NCI-H2196 (cell line): ENCODE results near the gene YBX1.
"Not testable (repeated sequence)": the region's sequence is repeated elsewhere in the genome, so short reads cannot be mapped to it uniquely, and the experiment has no call there.

Source experiments
- DNase-seq: peaks from one replicate; lab custom pipeline; 2025; ENCODE audit not compliant: unreplicated experiment; lab: John Stamatoyannopoulos, UW

The YBX1 gene

DNA sequence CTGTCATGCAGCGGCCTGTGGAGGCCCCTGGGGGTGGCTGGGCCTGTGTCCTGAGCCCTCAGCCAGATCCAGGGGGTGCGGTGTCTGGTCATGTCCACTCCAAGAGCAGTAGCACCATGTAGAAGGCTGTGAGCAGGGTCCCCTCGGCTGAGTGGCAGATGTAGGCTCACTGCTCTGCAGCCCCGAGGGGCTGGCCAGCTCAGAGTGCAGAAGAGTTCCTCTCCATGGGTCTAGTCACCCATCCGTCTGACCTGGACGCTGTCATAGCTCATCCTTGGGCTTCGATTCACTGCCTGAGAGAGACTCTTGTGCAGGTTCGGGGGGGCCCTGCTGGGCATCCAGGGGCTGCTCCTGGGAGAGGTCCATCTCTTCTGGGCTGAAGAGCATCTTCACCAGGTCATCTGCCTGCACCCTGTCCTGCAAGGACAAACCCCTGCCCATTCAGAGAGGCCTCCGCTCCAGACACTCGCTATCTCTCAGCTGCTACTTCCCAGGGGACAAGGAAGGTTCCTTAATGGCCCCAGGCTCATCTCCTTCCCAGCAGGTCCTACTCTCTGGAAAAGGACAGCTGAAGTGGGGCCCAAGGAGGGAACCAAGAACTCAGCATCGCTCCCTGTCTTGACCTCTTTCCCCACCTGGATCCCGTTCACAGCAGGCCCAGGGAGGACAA, 64.4 kb downstream of the YBX1 start:
- DNase-seq = no peak

DNA sequence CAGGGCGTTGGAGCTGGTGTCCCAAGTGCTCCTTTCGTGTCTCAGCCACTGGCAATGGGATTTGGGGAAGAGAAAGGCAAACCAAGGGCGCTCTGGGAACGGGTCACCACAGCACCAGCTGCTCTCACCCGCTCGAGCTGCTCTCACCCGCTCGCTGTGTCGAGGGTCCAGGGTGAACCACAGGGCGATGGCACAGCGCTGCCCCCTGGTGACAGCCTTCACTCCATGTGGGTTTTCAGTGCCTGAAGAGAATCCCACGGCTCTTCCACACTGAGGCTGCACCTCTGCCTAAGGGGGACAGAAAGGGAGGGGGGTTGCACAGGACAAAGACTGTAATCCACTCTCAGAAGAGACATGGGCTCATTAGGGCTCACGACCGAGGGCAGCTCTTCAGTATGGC, 64.9 kb downstream of the YBX1 start:
- peak; percentile 59 for DNase-seq

DNA sequence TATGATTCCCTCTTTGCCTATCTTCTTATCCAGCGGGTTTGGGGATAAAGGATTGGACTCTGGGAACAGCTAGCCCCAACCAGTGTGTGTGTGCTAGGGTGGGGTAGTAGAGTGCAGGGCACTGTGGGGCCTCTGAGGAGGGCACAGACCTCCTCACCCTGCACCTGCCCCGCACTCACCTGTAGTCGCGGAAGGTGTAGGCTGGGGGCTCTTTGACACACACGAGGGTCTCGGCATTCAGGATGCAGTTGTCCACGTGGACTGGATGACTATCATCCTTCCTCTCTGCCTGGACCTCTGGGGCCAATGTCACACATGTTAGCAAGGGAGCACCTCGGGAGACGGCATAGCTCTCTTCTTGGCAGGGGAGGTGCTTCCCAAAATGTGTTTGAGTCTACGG, 65.8 kb downstream of the YBX1 start:
- no peak for DNase-seq

DNA sequence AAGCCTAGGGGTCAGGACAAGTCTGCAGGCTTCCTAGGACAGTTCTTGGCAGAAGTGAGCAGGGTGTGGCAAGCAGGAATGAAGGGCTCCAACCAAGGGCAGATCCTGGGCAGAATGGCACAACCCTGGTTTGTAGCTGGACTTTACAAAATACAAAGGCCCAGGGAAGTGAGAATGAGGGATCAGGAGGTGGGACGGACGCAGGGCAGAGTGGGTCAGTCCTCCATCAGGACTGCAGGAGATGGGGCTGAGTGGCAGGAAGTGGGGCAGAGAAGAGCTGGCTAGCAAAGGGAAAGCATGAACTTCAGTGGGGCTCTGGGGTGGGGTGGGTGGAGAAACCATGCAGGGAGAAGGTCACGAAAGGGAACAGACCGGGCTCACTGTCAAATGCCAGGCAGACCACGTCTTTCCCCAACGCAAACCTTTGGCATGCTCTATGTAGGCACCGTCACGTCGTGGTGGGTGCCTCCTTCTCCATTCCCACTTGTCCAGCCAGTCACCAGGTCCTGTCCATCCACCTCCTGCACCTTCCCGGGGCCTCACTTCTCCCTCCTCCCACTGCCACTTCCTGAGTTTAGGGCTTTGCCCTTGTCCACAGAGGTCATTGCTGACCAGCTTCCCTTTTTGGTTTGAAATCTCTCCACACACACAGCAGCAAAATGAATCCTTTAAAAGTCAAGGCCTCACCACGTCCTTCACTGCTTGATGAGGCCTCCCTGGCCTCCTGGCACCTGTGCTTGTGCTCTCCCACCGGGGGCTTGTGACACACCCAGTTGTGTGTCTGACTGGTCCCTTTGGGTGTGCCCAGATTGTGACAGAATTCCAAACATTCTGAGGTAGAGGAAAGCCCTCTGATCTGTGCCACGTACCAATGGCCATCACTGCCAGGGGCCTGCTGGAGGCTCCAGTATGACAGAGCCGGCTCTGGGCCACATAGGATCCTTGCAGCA, 66.5 kb downstream of the YBX1 start:
- DNase-seq = no peak

DNA sequence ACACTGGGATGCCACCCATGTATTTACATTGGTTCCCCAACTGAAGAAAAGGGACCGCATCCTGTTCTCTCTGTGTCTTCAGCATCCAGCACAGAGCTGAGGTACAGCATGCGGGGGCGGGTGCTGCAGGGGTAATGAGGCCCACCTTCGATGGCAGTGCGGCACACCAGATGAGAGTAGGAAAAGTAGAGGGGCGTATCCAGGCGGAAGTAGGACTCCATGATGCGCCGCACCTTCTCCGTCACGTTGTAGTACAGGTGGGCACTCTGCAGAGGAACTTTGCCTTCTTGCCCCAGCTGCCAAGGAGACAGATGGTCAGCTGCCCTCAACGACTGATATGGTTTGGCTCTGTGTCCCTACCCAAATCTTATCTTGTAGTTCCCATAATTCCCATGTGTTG, 67.8 kb downstream of the YBX1 start:
- no peak for DNase-seq

DNA sequence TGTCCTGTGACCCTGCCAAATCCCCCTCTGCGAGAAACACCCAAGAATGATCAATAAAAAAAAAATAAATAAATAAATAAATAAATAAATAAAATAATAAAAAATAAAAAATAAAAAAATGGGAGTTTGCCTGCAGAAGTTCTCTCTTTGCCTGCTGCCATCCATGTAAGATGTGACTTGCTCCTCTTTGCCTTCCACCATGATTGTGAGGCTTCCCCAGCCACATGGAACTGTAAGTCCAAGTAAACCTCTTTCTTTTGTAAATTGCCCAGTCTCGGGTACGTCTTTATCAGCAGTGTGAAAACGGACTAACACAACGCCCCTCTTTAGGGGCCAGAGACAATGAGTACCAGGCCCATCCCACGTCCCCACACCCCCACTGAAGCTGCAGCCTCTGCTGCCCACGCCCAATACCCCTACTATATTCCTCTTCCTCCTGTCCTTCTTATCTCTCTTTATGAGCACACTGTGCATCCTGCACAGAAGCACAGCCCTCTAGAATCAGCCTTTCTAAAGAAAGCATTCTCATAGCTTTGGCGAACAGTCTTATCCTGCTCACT, 69.4 kb downstream of the YBX1 start:
- not testable (repeated sequence) for DNase-seq

DNA sequence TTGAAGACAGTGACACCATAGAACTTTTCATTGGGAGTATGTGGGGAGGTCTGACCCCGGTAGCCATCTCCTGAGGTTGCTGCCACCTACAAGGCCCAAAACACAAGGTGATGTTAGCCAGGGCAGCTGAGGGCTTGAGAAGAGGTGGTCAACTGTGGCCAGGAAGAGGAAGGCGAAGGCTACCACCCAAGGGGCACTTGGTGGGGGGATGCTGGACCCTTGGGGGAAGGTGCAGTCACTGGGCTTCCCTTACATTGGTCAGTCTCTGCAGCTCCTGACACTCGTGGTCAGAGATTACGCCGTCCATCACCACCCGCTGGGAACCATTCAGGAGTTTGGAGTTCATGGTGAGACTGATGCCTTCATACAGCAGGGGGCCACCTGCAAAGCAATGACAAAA, 70.1 kb downstream of the YBX1 start:
- DNase-seq = no peak

DNA sequence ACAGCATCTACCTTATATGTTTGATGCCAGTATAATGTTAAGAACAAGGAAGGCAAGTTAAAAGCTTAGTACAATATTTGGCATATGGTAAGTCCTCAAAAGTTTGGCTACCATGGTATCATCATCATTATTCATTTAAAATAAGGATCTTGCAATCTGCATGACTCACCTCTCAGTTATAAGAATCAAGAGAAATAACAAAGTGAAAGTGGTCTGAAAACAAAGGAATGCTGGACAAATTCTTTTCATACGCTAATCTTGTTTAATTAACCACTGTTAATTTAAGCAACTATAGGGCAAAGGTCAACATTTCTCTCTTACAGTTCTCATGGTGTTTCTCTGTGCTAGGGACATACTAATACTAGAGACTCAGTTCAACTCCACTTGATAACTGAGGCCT, 70.9 kb downstream of the YBX1 start:
- DNase-seq = no peak
